ENCODE results near the gene C1orf53. TPM values are rescaled to one million over a fixed set of nuclear protein-coding genes. Genes with fewer than 3 reads are reported as not detected.
"Not testable (repeated sequence)": the region's sequence is repeated elsewhere in the genome, so short reads cannot be mapped to it uniquely, and the experiment has no call there.

Gene C1orf53
- total and polyA plus RNA-seq, 2 donors (not counting 1 experiment from before 2014, with no cell fraction given): 0.24 TPM; not detected in 1

DNA sequence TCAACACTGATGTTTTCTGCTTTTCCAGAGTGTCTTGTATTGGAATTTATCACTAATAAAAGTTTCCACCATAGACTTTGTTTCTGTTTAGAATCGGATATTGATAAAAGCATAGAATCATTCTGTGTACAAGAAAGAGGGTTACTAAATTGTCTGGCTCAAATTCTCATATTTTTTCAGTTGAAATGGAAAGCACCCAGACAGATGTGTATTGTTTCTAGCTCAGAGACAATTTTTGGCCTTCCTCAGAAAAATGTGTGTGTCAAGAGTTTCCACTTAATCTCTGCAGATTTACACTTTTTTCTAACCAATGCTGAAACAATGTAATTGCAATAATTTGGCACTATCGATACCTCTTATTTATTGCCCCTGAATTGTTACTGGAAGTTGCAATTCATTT is 35.0 kb downstream of the C1orf53 start:
- Histone ChIP-seq H3K4me1 (ENCODE audit: control insufficient read depth in 2 of 2, insufficient read depth in 2 of 2, low read length in 2 of 2) (no peaks in the 10 kb centered on the region), H3K9ac (ENCODE audit: low read length) (no peak overlapping the region), H4K20me1 (ENCODE audit: control insufficient read depth, insufficient read depth, low read length, poor library complexity, severe bottlenecking) (no peaks in the 10 kb centered on the region), H3K4me3 (ENCODE audit: control extremely low read depth in 1 of 5, extremely low read depth in 1 of 5, insufficient read depth in 1 of 5, low read depth in 2 of 5, low read length in 4 of 5) (no peak overlapping the region), H3K27me3 (replicated peaks in 1 of 4; ENCODE audit: control extremely low read depth in 1 of 4, control insufficient read depth in 3 of 4, insufficient read depth in 4 of 4, low read length in 3 of 4) (peaks cover 0 to 4% (median 0%) of the 10 kb centered on the region in 4 experiments), H3K4me2 (replicated peaks; ENCODE audit: low read depth, low read length, poor library complexity, severe bottlenecking) (no peak overlapping the region), H3K79me2 (ENCODE audit: control insufficient read depth, insufficient read depth, low read length) (no peaks in the 10 kb centered on the region), H3K9me3 (ENCODE audit: control extremely low read depth in 1 of 3, control insufficient read depth in 2 of 3, insufficient read depth in 1 of 3, low read length in 2 of 3) (no peaks in the 10 kb centered on the region), H3K27ac (ENCODE audit: low read length in 2 of 2) (no peak overlapping the region), H3K36me3 (replicated peaks in 1 of 2; ENCODE audit: control extremely low read depth in 1 of 2, control insufficient read depth in 1 of 2, extremely low read depth in 1 of 2, insufficient read depth in 2 of 2, low read length in 1 of 2) (no peaks in the 10 kb centered on the region), H2AFZ (ENCODE audit: insufficient read depth, low read depth, low read length, poor library complexity, severe bottlenecking) (no peak overlapping the region)
- no peaks in the 10 kb centered on the region for H3K9me3 Mint-ChIP-seq (ENCODE audit: insufficient read depth)
- POLR2A ChIA-PET: no interaction called here
- DNase-seq (no peak), ATAC-seq (ENCODE audit: low read depth) (no peak)
- CTCF ChIA-PET: no interaction called here
- no peak for TF ChIP-seq EZH2 (IDR thresholded peaks at IDR 0.05; ENCODE audit: borderline replicate concordance, insufficient read depth, low read depth, low read length, poor library complexity, severe bottlenecking)
- TF ChIP-seq, protein P1, sequence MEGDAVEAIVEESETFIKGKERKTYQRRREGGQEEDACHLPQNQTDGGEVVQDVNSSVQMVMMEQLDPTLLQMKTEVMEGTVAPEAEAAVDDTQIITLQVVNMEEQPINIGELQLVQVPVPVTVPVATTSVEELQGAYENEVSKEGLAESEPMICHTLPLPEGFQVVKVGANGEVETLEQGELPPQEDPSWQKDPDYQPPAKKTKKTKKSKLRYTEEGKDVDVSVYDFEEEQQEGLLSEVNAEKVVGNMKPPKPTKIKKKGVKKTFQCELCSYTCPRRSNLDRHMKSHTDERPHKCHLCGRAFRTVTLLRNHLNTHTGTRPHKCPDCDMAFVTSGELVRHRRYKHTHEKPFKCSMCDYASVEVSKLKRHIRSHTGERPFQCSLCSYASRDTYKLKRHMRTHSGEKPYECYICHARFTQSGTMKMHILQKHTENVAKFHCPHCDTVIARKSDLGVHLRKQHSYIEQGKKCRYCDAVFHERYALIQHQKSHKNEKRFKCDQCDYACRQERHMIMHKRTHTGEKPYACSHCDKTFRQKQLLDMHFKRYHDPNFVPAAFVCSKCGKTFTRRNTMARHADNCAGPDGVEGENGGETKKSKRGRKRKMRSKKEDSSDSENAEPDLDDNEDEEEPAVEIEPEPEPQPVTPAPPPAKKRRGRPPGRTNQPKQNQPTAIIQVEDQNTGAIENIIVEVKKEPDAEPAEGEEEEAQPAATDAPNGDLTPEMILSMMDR (IDR thresholded peaks at IDR 0.05): no peak
- no peak overlapping the region for H3K27ac Mint-ChIP-seq
- intact Hi-C loops (cut with micrococcal nuclease): no loop called here
- no CpG with 5 or more reads among the region's 2 CpGs for WGBS (ENCODE audit: insufficient coverage)
- H3K27me3 Mint-ChIP-seq: peaks cover 24% of the 10 kb centered on the region
- H3K4me3 Mint-ChIP-seq: no peak overlapping the region
- no peaks in the 10 kb centered on the region for H3K4me1 Mint-ChIP-seq

DNA sequence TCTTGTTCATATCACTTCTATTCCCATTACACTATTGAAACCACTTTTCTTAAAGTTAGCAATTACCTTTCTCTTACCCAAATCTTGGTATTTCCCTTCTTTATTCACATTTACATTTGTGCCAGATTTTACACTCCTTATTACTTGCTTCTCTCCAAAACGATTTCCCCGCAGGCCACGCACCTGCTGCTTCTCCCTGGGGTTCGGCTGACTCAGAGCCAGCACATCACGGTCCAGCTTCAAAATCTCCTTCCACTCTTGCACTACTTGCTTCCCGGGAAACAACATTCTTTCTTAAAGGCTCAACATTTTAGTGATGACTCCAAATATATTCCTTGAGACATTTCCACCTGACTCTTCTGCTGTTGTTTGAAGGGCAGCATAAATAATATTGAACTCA is 35.5 kb downstream of the C1orf53 start:
- DNase-seq (no peak), ATAC-seq (ENCODE audit: low read depth) (no peak)
- TF ChIP-seq EZH2 (IDR thresholded peaks at IDR 0.05; ENCODE audit: borderline replicate concordance, insufficient read depth, low read depth, low read length, poor library complexity, severe bottlenecking): no peak
- TF ChIP-seq, protein P1 (IDR thresholded peaks at IDR 0.05): no peak
- no peaks in the 10 kb centered on the region for H3K9me3 Mint-ChIP-seq (ENCODE audit: insufficient read depth)
- Histone ChIP-seq H4K20me1 (ENCODE audit: control insufficient read depth, insufficient read depth, low read length, poor library complexity, severe bottlenecking) (no peaks in the 10 kb centered on the region), H3K4me2 (replicated peaks; ENCODE audit: low read depth, low read length, poor library complexity, severe bottlenecking) (no peak overlapping the region), H3K4me1 (ENCODE audit: control insufficient read depth in 2 of 2, insufficient read depth in 2 of 2, low read length in 2 of 2) (no peaks in the 10 kb centered on the region), H3K36me3 (replicated peaks in 1 of 2; ENCODE audit: control extremely low read depth in 1 of 2, control insufficient read depth in 1 of 2, extremely low read depth in 1 of 2, insufficient read depth in 2 of 2, low read length in 1 of 2) (no peaks in the 10 kb centered on the region), H3K9me3 (ENCODE audit: control extremely low read depth in 1 of 3, control insufficient read depth in 2 of 3, insufficient read depth in 1 of 3, low read length in 2 of 3) (no peaks in the 10 kb centered on the region), H3K9ac (ENCODE audit: low read length) (no peak overlapping the region), H3K27ac (ENCODE audit: low read length in 2 of 2) (no peak overlapping the region), H2AFZ (ENCODE audit: insufficient read depth, low read depth, low read length, poor library complexity, severe bottlenecking) (no peak overlapping the region), H3K27me3 (replicated peaks in 1 of 4; ENCODE audit: control extremely low read depth in 1 of 4, control insufficient read depth in 3 of 4, insufficient read depth in 4 of 4, low read length in 3 of 4) (peaks cover 0 to 4% (median 0%) of the 10 kb centered on the region in 4 experiments), H3K4me3 (ENCODE audit: control extremely low read depth in 1 of 5, extremely low read depth in 1 of 5, insufficient read depth in 1 of 5, low read depth in 2 of 5, low read length in 4 of 5) (no peak overlapping the region), H3K79me2 (ENCODE audit: control insufficient read depth, insufficient read depth, low read length) (no peaks in the 10 kb centered on the region)
- no peak overlapping the region for H3K4me3 Mint-ChIP-seq
- intact Hi-C loops (cut with micrococcal nuclease): no loop called here
- POLR2A ChIA-PET: no interaction called here
- H3K4me1 Mint-ChIP-seq: no peaks in the 10 kb centered on the region
- H3K27me3 Mint-ChIP-seq: peaks cover 24% of the 10 kb centered on the region
- no peak overlapping the region for H3K27ac Mint-ChIP-seq
- WGBS (ENCODE audit: insufficient coverage): 90% methylated on average over 5 of the region's 6 CpGs
- CTCF ChIA-PET: no interaction called here

DNA sequence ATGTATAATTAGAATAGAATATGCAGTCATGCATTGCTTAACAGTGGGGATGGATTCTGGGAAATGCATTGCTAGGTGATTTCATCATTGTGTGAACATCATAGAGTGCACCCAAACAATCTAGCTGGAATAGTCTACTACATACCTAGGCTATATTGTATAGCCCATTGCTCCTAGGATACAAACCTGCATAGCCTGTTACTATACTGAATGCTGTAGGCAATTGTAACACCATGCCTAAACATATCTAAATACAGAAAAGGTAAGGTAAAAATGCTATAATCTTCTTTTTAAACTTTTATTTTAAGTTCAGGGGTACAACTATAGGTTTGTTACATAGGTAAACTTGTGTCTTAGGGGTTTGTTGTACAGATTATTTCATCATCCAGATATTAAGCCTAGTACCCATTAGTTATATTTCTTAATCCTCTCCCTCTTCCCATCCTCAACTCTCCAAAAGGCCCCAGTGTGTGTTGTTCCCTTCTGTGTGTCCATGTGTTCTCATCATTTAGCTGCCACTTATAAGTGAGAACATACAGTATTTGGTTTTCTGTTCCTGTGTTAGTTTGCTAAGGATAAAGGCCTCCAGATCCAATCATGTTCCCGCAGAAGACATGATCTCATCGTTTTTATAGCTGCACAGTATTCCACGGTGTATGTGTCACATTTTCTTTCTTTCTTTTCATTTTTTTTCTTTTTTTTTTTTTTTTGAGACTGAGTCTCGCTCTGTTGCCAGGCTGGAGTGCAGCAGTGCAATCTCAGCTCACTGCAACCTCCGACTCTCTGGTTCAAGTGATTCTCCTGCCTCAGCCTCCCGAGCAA is 36.9 kb downstream of the C1orf53 start:
- ATAC-seq (ENCODE audit: low read depth); intact Hi-C loops (cut with micrococcal nuclease): not testable (repeated sequence)
- WGBS (ENCODE audit: insufficient coverage): 78% methylated on average over 3 of the region's 6 CpGs

More for the DNA sequence above, 36.9 kb downstream of the C1orf53 start:
- H3K4me2 ChIP-seq (replicated peaks; ENCODE audit: low read depth, low read length, poor library complexity, severe bottlenecking); H3K27me3 ChIP-seq (replicated peaks in 1 of 4; ENCODE audit: control extremely low read depth in 1 of 4, control insufficient read depth in 3 of 4, insufficient read depth in 4 of 4, low read length in 3 of 4); H3K9me3 Mint-ChIP-seq (ENCODE audit: insufficient read depth); H3K9me3 ChIP-seq (ENCODE audit: control extremely low read depth in 1 of 3, control insufficient read depth in 2 of 3, insufficient read depth in 1 of 3, low read length in 2 of 3); CTCF ChIA-PET; DNase-seq; H3K79me2 ChIP-seq (ENCODE audit: control insufficient read depth, insufficient read depth, low read length); H3K9ac ChIP-seq (ENCODE audit: low read length); H3K27ac ChIP-seq (ENCODE audit: low read length in 2 of 2); H4K20me1 ChIP-seq (ENCODE audit: control insufficient read depth, insufficient read depth, low read length, poor library complexity, severe bottlenecking); H3K4me3 Mint-ChIP-seq; H3K36me3 ChIP-seq (replicated peaks in 1 of 2; ENCODE audit: control extremely low read depth in 1 of 2, control insufficient read depth in 1 of 2, extremely low read depth in 1 of 2, insufficient read depth in 2 of 2, low read length in 1 of 2); H3K4me1 Mint-ChIP-seq; H3K4me3 ChIP-seq (ENCODE audit: control extremely low read depth in 1 of 5, extremely low read depth in 1 of 5, insufficient read depth in 1 of 5, low read depth in 2 of 5, low read length in 4 of 5); H3K27ac Mint-ChIP-seq; H2AFZ ChIP-seq (ENCODE audit: insufficient read depth, low read depth, low read length, poor library complexity, severe bottlenecking); POLR2A ChIA-PET; H3K4me1 ChIP-seq (ENCODE audit: control insufficient read depth in 2 of 2, insufficient read depth in 2 of 2, low read length in 2 of 2): not testable (repeated sequence)
- peaks cover 27% of the 10 kb centered on the region for H3K27me3 Mint-ChIP-seq

Data from B cell (primary cell).